Endothelial cell of umbilical vein (primary cell): ENCODE results near the gene OPCML.

Source experiments
- EZH2 ChIP-seq: IDR thresholded peaks from 2 replicates; pipeline ENCODE4 v1.6.1; 2012; ENCODE audit warnings: borderline replicate concordance, low read depth, mild to moderate bottlenecking, moderate library complexity, low read length, inconsistent platforms; ENCODE audit not compliant: severe bottlenecking
- POLR2A ChIP-seq: IDR thresholded peaks from 2 replicates; pipeline ENCODE4 v1.6.1; 2012; ENCODE audit warnings: low read depth, mild to moderate bottlenecking, control low read depth, low read length
- POLR2AphosphoS5 ChIP-seq: IDR thresholded peaks from 2 replicates; pipeline ENCODE4 v1.6.1; 2012; ENCODE audit warnings: low read depth, mild to moderate bottlenecking, control low read depth, low read length, moderate library complexity; ENCODE audit not compliant: insufficient read depth
- TF ChIP-seq, protein P1 (sequence below), 2 donors: IDR thresholded peaks; 1 replicate in 1 of 2; 2 replicates in 1 of 2; pipeline ENCODE4 v1.5.1; 2011; ENCODE audit warnings: low read length in 2 of 2, mild to moderate bottlenecking in 2 of 2, moderate library complexity in 2 of 2, control low read depth in 1 of 2, inconsistent platforms in 1 of 2, low read depth in 1 of 2; ENCODE audit not compliant: insufficient read depth in 1 of 2; ENCODE audit errors: extremely low read depth in 1 of 2

GRCh38 chr11:132685174-132685611 lies 847.1 kb downstream of the OPCML start:
- TF ChIP-seq, protein P1, sequence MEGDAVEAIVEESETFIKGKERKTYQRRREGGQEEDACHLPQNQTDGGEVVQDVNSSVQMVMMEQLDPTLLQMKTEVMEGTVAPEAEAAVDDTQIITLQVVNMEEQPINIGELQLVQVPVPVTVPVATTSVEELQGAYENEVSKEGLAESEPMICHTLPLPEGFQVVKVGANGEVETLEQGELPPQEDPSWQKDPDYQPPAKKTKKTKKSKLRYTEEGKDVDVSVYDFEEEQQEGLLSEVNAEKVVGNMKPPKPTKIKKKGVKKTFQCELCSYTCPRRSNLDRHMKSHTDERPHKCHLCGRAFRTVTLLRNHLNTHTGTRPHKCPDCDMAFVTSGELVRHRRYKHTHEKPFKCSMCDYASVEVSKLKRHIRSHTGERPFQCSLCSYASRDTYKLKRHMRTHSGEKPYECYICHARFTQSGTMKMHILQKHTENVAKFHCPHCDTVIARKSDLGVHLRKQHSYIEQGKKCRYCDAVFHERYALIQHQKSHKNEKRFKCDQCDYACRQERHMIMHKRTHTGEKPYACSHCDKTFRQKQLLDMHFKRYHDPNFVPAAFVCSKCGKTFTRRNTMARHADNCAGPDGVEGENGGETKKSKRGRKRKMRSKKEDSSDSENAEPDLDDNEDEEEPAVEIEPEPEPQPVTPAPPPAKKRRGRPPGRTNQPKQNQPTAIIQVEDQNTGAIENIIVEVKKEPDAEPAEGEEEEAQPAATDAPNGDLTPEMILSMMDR (IDR thresholded peaks at IDR 0.05; ENCODE audit: extremely low read depth in 1 of 2, insufficient read depth in 1 of 2, low read depth in 1 of 2, low read length in 2 of 2): no peak
- no peak for TF ChIP-seq POLR2A
- TF ChIP-seq POLR2AphosphoS5: no peak
- no peak for TF ChIP-seq EZH2
